Neural progenitor cell (in vitro differentiated cells): ENCODE measurements around the gene RYR3. TPM values are rescaled to one million over a fixed set of nuclear protein-coding genes. Genes with fewer than 3 reads are reported as not detected.

ENCODE experiments used
- DNase-seq: peaks from one replicate; pipeline ENCODE4 v3.0.0-alpha.2; 2016; ENCODE audit warnings: low spot score
- H2AFZ ChIP-seq: fragments of 200-600 bp; sonication (generic); replicated peaks from 2 replicates; pipeline ENCODE4 v1.6.1; 2016; ENCODE audit warnings: antibody characterized with exemption
- H3F3A ChIP-seq: fragments of 200-600 bp; sonication (generic); 2 replicates; pipeline ENCODE4 v1.6.1; 2016; ENCODE audit warnings: antibody characterized with exemption, low read depth
- H3K27ac ChIP-seq: fragments of 200-600 bp; sonication (generic); 2 replicates; pipeline ENCODE4 v1.5.1; 2016; ENCODE audit warnings: mild to moderate bottlenecking
- H3K27me3 ChIP-seq: fragments of 200-600 bp; sonication (generic); 2 replicates; pipeline ENCODE4 v1.6.1; 2016; ENCODE audit warnings: mild to moderate bottlenecking, moderate library complexity
- H3K36me3 ChIP-seq: fragments of 200-600 bp; sonication (generic); 2 replicates; pipeline ENCODE4 v1.5.1; 2016
- H3K4me1 ChIP-seq: fragments of 200-600 bp; sonication (generic); 2 replicates; pipeline ENCODE4 v1.6.1; 2016; ENCODE audit warnings: mixed run types
- H3K4me2 ChIP-seq: fragments of 200-600 bp; sonication (generic); 2 replicates; pipeline ENCODE4 v1.6.1; 2016
- H3K4me3 ChIP-seq: fragments of 200-600 bp; sonication (generic); 2 replicates; pipeline ENCODE4 v1.5.1; 2016
- H3K79me2 ChIP-seq: fragments of 200-600 bp; sonication (generic); 2 replicates; pipeline ENCODE4 v1.6.1; 2016; ENCODE audit warnings: low read depth
- H3K9ac ChIP-seq: fragments of 200-600 bp; sonication (generic); 2 replicates; pipeline ENCODE4 v1.6.1; 2016
- H3K9me3 ChIP-seq: fragments of 200-600 bp; sonication (generic); 2 replicates; pipeline ENCODE4 v1.5.1; 2016; ENCODE audit warnings: low read depth
- H4K20me1 ChIP-seq: fragments of 200-600 bp; sonication (generic); 2 replicates; pipeline ENCODE4 v1.6.1; 2016; ENCODE audit warnings: low read depth
- H3K27ac Mint-ChIP-seq: 3 replicates; pipeline ENCODE4 v1.8.0; 2021; ENCODE audit warnings: mixed read lengths
- H3K27me3 Mint-ChIP-seq: 2 replicates; pipeline ENCODE4 v1.8.0; 2022; ENCODE audit warnings: low read depth, mild to moderate bottlenecking, inconsistent platforms, moderate library complexity, mixed read lengths; ENCODE audit not compliant: insufficient read depth
- H3K36me3 Mint-ChIP-seq: 3 replicates; pipeline ENCODE4 v1.8.0; 2021; ENCODE audit warnings: mixed read lengths
- H3K4me1 Mint-ChIP-seq: 3 replicates; pipeline ENCODE4 v1.8.0; 2021; ENCODE audit warnings: mixed read lengths
- H3K4me3 Mint-ChIP-seq: 3 replicates; pipeline ENCODE4 v1.8.0; 2021; ENCODE audit warnings: mild to moderate bottlenecking, moderate library complexity, mixed read lengths
- H3K9me3 Mint-ChIP-seq: 3 replicates; pipeline ENCODE4 v1.8.0; 2020; ENCODE audit warnings: mixed read lengths
- EZH2 ChIP-seq: fragments of 200-600 bp; sonication (generic); IDR thresholded peaks from 2 replicates; pipeline ENCODE4 v1.6.1; 2017; ENCODE audit warnings: antibody characterized with exemption, mild to moderate bottlenecking, moderate library complexity
- EZH2phosphoT487 ChIP-seq: fragments of 200-600 bp; sonication (generic); IDR thresholded peaks from 2 replicates; pipeline ENCODE4 v1.6.1; 2017; ENCODE audit warnings: antibody characterized with exemption
- total RNA-seq: library from RNA; depleted of rRNA; stranded (reverse); fragments of >200 nt; gene quantifications from 2 replicates; pipeline ENCODE4 v1.2.3, GENCODE V29; 2015; ENCODE audit warnings: low replicate concordance
- TF ChIP-seq, protein P1 (sequence below): fragments of 200-600 bp; sonication (generic); IDR thresholded peaks from 2 replicates; pipeline ENCODE4 v1.5.1; 2017; ENCODE audit warnings: antibody characterized with exemption, mild to moderate bottlenecking

Gene RYR3
- total RNA-seq, 1 donor from 2014 or later: 2.1 TPM

DNA sequence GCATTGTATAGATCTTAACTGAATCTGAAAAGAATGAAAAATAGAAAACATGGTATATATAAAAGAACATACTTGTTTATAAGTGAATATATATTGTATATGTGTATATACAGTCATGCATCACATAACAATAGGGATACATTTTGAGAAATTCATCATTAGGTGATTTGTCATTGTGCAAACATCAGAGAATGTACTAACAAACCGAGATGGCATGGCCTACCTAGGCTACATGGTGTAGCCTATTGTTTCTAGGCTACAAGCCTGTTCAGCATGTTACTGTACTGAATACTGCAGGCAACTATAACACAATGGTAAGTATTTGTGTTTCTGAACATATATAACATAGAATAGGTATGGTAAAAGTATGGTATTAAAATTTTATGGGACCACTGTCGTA lies 592.9 kb downstream of the RYR3 start:
- no peak overlapping the region for H3K4me3 ChIP-seq
- H3K9me3 ChIP-seq: no peaks in the 10 kb centered on the region
- H3K4me2 ChIP-seq: no peak overlapping the region
- no peak overlapping the region for H3K27ac Mint-ChIP-seq
- DNase-seq: no peak
- no peaks in the 10 kb centered on the region for H3K9me3 Mint-ChIP-seq
- no peaks in the 10 kb centered on the region for H3K4me1 ChIP-seq
- no peak overlapping the region for H2AFZ ChIP-seq
- no peaks in the 10 kb centered on the region for H4K20me1 ChIP-seq
- no peak overlapping the region for H3K9ac ChIP-seq
- H3F3A ChIP-seq: no peaks in the 10 kb centered on the region
- no peaks in the 10 kb centered on the region for H3K36me3 Mint-ChIP-seq
- H3K4me3 Mint-ChIP-seq: no peak overlapping the region
- H3K4me1 Mint-ChIP-seq: peaks cover 6% of the 10 kb centered on the region
- no peaks in the 10 kb centered on the region for H3K36me3 ChIP-seq
- no peak for TF ChIP-seq EZH2
- no peak for TF ChIP-seq EZH2phosphoT487
- TF ChIP-seq, protein P1, sequence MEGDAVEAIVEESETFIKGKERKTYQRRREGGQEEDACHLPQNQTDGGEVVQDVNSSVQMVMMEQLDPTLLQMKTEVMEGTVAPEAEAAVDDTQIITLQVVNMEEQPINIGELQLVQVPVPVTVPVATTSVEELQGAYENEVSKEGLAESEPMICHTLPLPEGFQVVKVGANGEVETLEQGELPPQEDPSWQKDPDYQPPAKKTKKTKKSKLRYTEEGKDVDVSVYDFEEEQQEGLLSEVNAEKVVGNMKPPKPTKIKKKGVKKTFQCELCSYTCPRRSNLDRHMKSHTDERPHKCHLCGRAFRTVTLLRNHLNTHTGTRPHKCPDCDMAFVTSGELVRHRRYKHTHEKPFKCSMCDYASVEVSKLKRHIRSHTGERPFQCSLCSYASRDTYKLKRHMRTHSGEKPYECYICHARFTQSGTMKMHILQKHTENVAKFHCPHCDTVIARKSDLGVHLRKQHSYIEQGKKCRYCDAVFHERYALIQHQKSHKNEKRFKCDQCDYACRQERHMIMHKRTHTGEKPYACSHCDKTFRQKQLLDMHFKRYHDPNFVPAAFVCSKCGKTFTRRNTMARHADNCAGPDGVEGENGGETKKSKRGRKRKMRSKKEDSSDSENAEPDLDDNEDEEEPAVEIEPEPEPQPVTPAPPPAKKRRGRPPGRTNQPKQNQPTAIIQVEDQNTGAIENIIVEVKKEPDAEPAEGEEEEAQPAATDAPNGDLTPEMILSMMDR: no peak
- H3K79me2 ChIP-seq: no peaks in the 10 kb centered on the region
- H3K27me3 ChIP-seq: no peaks in the 10 kb centered on the region
- no peak overlapping the region for H3K27ac ChIP-seq
- H3K27me3 Mint-ChIP-seq: no peaks in the 10 kb centered on the region

DNA sequence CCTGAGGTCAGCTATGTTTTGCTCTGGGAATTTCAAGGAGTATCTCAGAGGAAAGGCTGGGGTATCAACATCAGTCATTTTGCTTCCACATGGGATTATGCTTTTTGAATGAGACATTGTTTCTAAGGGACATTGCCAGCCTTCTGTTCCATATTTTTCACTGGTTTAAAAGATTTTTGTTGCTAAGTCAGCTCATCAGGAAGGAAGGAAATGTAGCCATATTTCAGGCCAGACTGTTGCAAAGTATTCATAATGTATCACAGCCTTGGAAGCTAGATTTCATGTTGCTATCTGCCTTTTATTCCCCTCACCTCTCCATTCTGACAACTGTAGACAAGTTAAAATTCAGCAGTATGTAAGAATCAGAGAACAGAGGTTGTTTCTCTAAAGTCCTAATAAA lies 596.6 kb downstream of the RYR3 start:
- Histone ChIP-seq H3F3A (no peaks in the 10 kb centered on the region), H2AFZ (no peak overlapping the region), H3K27me3 (no peaks in the 10 kb centered on the region), H3K4me1 (peaks cover 3% of the 10 kb centered on the region), H4K20me1 (no peaks in the 10 kb centered on the region), H3K27ac (no peak overlapping the region), H3K9ac (no peak overlapping the region), H3K4me2 (no peak overlapping the region), H3K9me3 (no peaks in the 10 kb centered on the region), H3K36me3 (no peaks in the 10 kb centered on the region), H3K4me3 (no peak overlapping the region), H3K79me2 (no peaks in the 10 kb centered on the region)
- no peaks in the 10 kb centered on the region for H3K27me3 Mint-ChIP-seq
- DNase-seq: no peak
- TF ChIP-seq EZH2 (no peak), EZH2phosphoT487 (no peak)
- TF ChIP-seq, protein P1: no peak
- H3K27ac Mint-ChIP-seq: no peak overlapping the region
- H3K9me3 Mint-ChIP-seq: no peaks in the 10 kb centered on the region
- no peaks in the 10 kb centered on the region for H3K36me3 Mint-ChIP-seq
- peaks cover 16% of the 10 kb centered on the region for H3K4me1 Mint-ChIP-seq
- H3K4me3 Mint-ChIP-seq: no peak overlapping the region

DNA sequence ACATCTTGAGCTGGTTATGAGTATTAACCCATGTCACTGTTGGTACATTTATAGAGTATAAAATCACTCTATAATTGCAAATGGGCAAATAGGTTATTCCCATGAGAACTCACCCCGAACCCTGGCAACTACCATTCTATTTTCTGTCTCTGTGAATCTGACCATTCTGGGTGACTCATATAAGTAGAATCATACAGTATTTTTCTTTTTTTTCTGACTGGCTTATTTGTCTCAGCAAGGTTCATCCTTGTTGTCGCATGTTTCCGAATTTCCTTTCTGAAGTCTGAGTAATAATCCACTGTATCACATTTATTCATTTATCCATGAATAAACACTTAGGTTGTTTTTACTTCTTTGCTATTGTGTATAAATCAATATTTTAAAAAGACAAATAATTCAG lies 597.6 kb downstream of the RYR3 start:
- H3K27ac ChIP-seq: no peak overlapping the region
- H3K27ac Mint-ChIP-seq: no peak overlapping the region
- no peak overlapping the region for H3K4me2 ChIP-seq
- no peaks in the 10 kb centered on the region for H3K36me3 Mint-ChIP-seq
- no peak overlapping the region for H3K4me3 ChIP-seq
- H3F3A ChIP-seq: no peaks in the 10 kb centered on the region
- no peaks in the 10 kb centered on the region for H3K79me2 ChIP-seq
- no peaks in the 10 kb centered on the region for H3K27me3 Mint-ChIP-seq
- H3K36me3 ChIP-seq: no peaks in the 10 kb centered on the region
- H3K4me1 ChIP-seq: peaks cover 7% of the 10 kb centered on the region
- H3K9me3 ChIP-seq: no peaks in the 10 kb centered on the region
- no peak overlapping the region for H2AFZ ChIP-seq
- TF ChIP-seq EZH2phosphoT487: no peak
- TF ChIP-seq, protein P1: no peak
- TF ChIP-seq EZH2: no peak
- no peaks in the 10 kb centered on the region for H3K9me3 Mint-ChIP-seq
- H3K27me3 ChIP-seq: no peaks in the 10 kb centered on the region
- H3K9ac ChIP-seq: no peak overlapping the region
- H4K20me1 ChIP-seq: no peaks in the 10 kb centered on the region
- H3K4me1 Mint-ChIP-seq: peaks cover 16% of the 10 kb centered on the region
- no peak overlapping the region for H3K4me3 Mint-ChIP-seq
- no peak for DNase-seq
